GM21381 (cell line): Measurements from ENCODE around the gene SOX14.

Experiments used
- ATAC-seq: cut with Tn5 transposase; IDR thresholded peaks from one replicate; pipeline ENCODE4 v1.9.1; 2021; ENCODE audit warnings: mild to moderate bottlenecking, moderate library complexity; ENCODE audit not compliant: unreplicated experiment

Gene SOX14

GRCh38 chr3:137767538-137768360 lies 3.6 kb downstream of the SOX14 start:
- ATAC-seq, result no peak

- ATAC-seq, result no peak
These were observed 4.5 kb downstream of the SOX14 start for GRCh38 chr3:137768361-137769321.

DNA sequence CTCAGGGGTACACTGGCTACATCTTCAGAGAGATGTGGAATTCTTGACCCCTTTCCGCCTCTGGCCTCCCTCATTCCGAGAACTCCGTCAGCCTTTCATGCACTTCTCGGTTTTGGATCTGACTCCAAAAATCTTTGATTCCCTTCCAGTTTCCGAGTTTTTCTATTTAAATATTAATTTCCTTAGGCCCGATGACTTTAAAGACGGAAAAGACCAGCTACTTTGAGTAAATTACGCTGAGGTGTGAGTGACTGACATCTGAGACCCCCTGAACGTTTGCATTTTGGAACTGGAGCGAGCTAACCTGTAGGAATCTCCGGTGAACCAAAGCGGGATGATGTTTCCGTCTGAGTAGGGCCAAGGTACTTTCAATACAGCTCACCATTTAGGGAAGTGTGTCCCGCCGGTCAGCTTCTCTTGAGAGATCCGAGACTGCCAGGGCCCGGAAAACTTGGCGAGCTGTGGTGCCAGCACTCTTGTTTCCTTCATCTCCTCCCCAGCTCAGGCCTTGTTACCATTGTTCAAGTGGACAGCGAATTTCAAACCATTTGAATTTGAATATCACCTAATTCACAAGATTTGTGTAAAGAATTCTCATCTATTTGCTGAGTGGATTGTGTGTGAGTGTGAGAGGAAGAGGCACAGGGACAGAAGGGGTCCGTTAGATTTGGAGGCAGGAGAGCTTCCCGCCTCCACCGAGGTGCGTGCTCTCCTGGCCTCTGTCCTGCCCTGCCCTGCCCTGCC lies 5.4 kb downstream of the SOX14 start:
- ATAC-seq, result no peak

GRCh38 chr3:137770066-137770834 lies 6.1 kb downstream of the SOX14 start:
- ATAC-seq, result no peak

DNA sequence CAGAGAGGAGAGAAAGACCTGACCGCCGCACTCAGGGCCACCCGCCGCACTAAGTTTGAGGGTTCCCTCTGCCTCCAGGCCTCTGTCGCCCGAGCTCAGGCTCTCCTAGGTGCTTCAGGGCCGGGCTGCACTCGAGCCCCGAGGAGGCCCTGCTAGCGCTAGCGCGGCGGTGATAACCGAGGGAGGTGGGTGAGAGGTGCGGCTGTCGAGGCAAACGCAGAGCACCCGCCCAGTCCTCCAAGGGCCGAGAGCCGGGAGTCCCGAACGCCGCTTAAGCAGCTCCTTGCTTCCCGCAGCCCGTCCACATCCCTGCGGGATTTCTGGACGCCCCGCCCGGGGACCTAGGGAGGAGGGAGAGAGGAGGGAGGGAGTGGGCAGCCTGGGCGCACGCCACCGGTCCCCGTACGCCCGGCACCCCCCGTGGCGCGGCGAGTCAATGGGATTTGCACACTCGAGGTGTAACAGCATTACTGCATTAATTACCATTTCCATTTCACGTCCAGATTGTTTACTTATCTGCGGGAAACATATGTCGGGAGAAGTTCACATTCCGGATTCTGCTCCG lies 6.8 kb downstream of the SOX14 start:
- ATAC-seq, result no peak

DNA sequence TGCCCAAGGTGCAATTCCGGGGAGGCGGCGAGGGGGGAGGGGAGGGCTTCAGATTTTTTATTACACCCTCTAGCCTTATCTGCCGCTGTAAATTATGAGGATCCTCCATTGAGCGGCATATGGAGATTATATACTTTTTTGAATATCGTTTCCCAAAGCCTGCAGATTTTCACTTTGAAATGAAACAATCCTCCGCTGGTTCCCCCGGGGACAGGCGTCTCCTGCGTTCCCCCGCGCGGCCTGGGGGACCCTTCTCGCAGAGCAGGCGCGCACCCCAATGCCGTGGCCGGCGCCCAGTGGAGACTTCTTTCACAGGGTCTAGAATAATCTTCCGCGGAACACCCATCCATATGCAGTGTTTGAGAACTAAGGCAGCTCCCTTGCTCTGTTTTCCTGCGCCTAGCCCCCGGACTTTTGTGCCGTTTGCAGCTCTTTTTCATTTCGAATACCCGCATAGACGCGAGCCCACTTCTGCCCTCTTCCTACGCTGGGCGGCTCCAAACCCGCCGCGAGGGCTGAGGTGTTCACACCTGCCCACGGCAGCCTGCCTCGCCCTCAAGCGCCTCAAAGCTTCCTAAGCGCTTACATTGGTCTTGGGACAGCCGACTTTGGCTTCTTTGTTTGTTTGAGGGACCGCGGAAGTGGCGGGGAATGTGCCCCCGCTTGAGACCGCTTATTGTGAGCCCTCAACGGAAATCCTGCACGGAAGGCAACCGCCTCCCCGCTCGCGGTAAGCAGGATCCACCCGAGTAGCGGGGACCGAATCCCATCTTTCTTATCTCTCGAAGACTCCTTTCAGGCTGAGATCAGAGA lies 7.5 kb downstream of the SOX14 start:
- ATAC-seq, result no peak

DNA sequence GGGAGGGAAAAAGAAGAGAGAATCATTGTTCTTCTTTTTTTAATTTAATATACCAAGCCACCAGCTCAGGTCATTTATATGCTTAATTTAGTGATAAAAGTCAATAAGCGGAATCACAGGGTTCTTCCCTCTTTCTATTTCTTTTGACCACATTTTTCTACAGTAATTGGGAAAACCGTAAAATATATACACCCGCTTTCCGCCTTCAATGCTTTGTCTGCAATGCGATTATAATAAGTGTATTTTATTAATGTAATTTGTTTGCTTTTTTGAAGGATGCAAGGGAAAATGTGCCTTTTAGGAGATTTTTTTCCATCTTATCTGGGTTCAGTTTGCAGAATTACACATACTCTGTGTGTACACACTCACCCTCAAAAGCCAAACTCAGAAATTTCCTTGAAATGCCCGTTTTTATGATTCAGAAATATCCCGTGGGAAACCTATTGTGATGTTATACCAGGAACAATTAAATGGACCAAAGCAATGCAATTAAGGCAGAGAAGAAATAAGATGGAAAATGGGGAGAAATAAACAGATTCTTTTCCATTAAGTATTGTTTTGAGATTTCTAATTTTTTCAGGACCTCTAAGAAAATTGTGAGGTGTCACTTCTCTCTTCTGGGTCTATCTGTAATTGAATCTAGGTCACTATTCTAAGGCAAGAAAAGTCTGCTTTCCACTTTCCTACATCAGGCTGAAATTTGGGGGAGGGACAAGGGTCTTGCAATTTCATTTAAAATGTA lies 8.3 kb downstream of the SOX14 start:
- ATAC-seq, result no peak

DNA sequence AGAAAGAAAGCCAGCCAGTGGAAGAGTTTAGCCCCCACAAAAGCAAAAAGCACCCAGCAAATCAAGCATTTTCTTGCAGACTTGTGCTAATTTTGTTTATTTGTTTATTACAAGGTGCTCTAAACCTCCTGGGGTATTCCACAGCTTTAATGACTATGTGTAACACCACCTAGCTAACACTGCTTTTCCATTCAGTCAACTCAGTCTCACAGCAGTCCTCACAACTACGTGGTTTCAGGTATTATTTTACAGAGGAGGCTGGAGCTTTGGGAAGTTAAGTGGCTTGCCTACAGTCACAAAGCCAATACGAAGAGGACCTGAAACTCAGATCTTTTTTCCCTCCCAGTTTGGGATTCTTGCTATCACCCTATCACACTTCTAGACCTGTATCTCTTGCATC lies 14.8 kb downstream of the SOX14 start:
- ATAC-seq, result no peak

- no peak for ATAC-seq
These were observed 23.4 kb downstream of the SOX14 start for GRCh38 chr3:137787529-137787928.

DNA sequence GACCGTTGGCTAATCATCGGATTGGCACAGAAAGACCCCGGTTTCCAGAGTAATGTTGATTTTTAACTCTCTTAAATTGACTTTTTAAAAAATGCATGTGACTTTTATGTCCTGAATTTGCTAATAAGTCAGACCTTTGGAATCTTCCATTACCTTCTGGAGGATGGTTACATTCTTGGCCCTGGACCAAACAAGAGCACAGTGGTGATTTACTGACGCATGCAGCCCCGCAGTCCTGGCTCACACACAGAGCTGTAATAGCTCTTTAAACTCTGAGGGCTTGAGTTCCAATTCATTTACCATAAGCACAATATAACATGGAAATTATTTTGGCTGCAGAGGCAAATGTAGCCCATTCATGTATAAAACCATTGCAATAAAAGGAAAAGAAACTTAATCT lies 25.1 kb downstream of the SOX14 start:
- no peak for ATAC-seq

DNA sequence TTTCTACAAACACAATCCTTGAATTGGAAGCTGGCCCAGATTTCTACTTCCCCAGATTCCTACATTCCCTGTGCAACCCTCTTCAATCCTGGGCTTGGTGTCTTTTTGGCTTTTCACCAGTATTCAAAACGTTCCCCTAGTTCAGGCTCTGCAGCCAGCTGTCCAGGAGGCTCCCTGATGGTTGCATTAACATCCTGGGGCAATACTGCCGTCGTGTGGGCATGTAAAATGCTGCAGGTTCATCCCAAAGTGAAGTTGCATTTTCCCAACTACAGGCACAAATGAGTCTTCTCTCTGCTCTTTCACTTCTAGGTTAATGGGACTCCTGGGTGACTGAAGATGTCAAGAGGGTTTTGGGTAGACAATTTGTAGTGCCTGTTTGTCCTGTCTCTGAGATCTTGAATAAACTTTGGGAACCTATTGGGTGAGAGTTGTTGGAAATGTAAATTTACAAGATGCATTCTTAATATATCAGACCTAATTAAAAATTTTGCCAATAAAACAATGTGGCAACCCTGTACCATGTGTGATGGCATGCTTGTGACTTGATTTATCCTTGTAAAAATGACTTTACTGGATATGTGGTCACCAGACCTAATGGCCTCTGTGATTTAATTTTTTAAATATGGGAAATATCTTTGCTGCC lies 28.6 kb downstream of the SOX14 start:
- ATAC-seq, result no peak

DNA sequence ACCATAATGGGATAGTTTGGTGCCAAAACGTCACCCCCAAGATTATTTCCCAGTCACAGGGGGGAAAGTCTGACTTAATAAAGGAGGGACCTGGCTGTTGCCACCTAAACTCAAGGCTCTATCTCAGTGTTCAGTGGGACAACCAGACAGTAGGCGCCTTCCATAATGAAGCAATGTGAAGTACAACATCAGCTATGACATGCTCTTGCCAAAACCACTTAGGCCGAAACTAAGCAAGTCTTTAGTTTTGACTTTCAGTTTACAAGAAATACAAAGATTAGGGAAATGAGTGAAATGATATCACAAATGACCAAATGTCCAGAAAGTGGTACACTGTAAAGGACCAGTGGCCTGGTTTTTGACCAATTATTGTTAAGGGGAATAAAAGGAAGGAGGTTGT lies 32.9 kb downstream of the SOX14 start:
- peak; percentile 52 for ATAC-seq

DNA sequence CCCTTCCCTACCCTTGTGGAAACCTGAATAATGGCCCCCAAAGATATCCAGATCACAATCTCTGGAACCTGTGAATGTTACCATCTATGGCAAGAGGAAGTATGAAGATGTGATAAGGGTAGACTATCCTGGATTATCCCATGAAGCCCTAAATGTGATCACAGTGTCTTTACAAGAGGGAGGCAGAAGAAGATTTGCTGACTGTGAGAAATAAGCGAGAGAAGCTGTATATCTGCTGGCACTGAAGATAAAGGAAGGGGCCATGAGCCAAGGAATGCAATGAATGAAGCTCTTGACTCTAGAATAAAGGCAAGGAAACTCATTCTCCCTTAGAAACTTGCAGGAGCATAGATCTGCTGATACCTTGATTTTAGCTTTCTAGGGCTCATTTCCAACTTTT lies 39.1 kb downstream of the SOX14 start:
- ATAC-seq, result no peak

GRCh38 chr3:137807998-137808397 lies 43.9 kb downstream of the SOX14 start:
- no peak for ATAC-seq

- no peak for ATAC-seq
These were observed 45.4 kb downstream of the SOX14 start for GRCh38 chr3:137809509-137809908.

DNA sequence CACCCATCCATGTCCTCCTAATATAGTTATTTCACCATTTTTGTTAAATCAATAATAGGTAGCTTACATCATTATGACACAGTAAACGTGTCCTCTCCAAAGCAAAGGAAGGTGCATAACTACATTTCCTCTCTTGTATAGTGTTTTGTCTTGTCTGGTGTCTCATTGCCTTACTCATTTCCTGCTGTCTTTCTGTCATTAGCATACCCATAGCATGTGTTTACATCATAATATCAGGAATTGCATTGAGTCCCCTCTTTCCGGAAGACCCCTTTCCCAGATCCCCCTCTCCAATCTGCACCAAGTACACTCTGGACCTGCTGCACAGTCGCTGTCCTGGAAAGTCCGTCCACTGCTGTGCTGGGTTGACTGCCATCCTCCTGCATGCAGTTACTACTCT lies 47.9 kb downstream of the SOX14 start:
- no peak for ATAC-seq

- ATAC-seq, result no peak
These were observed 51.1 kb downstream of the SOX14 start for GRCh38 chr3:137815251-137815650.
